ENCODE measurements around the gene SOCS2. TPM values are rescaled to one million over a fixed set of nuclear protein-coding genes. Genes with fewer than 3 reads are reported as not detected.

Gene SOCS2
- total RNA-seq, 1 donor from 2014 or later = 45.4 TPM

DNA sequence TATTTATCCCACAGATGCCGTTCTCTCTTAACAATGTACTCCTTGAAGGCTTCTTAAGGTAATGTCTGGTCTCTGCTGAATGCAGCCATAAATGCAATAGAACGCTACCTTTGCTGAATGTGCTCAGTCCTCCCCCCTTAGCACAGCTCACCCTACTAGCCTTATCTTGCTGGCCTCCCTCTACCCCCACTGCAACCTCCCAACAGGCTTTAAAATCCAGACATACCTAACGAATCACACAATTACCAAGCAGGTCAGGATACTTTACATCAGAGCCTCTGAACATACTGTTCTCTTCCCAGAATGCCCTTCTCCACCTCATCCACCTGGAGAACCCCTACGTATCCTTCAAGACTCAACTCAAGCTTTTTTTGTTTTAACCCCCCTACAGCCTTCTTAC lies 53.7 kb downstream of the SOCS2 start:
- DNase-seq (ENCODE audit: extremely low read depth, low read depth, low spot score) = no peak

Other genes starting within 250 kb of the SOCS2 start
- 86.9 and 181 TPM in 2 replicates for gene NUDT4, start 194.8 kb upstream of the SOCS2 start, total RNA-seq
- 81.0 and 91.1 TPM in 2 replicates for gene UBE2N, start 130.7 kb upstream of the SOCS2 start, total RNA-seq
- gene MRPL42, start 105.2 kb upstream of the SOCS2 start, total RNA-seq = 48.9 and 60.5 TPM in 2 replicates
- gene CRADD, start 104.7 kb downstream of the SOCS2 start, total RNA-seq = 17.3 and 21.1 TPM in 2 replicates

Measured in glomerular endothelial cell (primary cell).